Lower lobe of right lung (tissue), 2 donors: Measurements from ENCODE around the gene DTX1. TPM values are rescaled to one million over a fixed set of nuclear protein-coding genes. Genes with fewer than 3 reads are reported as not detected.

ENCODE experiments used
- ATAC-seq, 2 donors: fragments of 200-7000 bp; cut with Tn5 transposase; one replicate each; pipeline ENCODE4 v1.9.1; 2020 to 2022; ENCODE audit warnings: mild to moderate bottlenecking in 2 of 2, moderate library complexity in 2 of 2
- DNase-seq: peaks from one replicate; pipeline ENCODE4 v3.0.0-alpha.2; 2020
- H3K27ac ChIP-seq: fragments of 200-600 bp; one replicate; pipeline ENCODE4 v1.8.0; 2022
- H3K27me3 ChIP-seq: fragments of 200-600 bp; one replicate; pipeline ENCODE4 v1.8.0; 2022; ENCODE audit warnings: low read depth
- H3K36me3 ChIP-seq: fragments of 200-600 bp; one replicate; pipeline ENCODE4 v1.8.0; 2022; ENCODE audit warnings: mild to moderate bottlenecking
- H3K4me1 ChIP-seq: fragments of 200-600 bp; one replicate; pipeline ENCODE4 v1.8.0; 2022
- H3K4me3 ChIP-seq: fragments of 200-600 bp; one replicate; pipeline ENCODE4 v1.8.0; 2022; ENCODE audit warnings: mild to moderate bottlenecking
- H3K9me3 ChIP-seq: fragments of 200-600 bp; one replicate; pipeline ENCODE4 v1.8.0; 2022
- CTCF ChIP-seq: fragments of 200-600 bp; IDR thresholded peaks from one replicate; pipeline ENCODE4 v1.8.0; 2022; ENCODE audit warnings: antibody characterized with exemption, mild to moderate bottlenecking
- intact Hi-C: fragments of 100-400 bp; cut with DNase I; formaldehyde crosslinking; loops from one replicate; pipeline ENCODE4 v1.11.0; 2022
- total RNA-seq: library from RNA; stranded (reverse); fragmentation: NEBNext Ultra II Directional; extraction: Animal tissue kit (Norgen Biotek cat#: 25700); gene quantifications from one replicate; pipeline ENCODE4 v1.2.1, GENCODE V29; 2021
- donor health status: DM: no; HTN: yes; CAD: no; lungs with severe emphysema.

The DTX1 gene
- total RNA-seq, 1 donor from 2014 or later = 6.8 TPM

DNA sequence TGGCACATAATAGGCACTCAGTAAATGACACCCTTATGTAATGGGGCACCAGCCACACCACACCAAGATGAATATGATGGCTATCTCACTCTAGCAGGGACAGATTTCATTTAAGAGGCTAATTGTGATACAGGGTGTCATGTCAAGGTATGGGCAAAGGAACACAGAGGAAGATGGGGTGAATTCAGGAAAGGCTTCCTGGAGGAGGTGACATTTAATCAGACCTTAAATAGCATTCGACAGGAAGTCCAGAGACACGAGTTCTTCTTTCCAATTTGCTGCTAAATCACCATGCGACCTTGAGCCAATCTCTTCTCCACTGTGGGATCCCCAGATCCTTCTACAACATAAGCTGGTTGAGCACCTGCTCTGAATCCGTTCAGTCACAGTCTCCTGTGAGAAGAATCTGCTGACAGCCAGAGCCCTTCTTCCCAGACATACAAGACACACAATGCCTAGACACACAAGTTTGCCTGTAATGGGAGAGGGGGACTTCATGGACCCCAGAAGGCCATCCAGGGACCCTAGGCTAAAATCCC, 1.5 kb upstream of the DTX1 start:
- H3K9me3 ChIP-seq = no peaks in the 10 kb centered on the region
- TF ChIP-seq CTCF = no peak
- intact Hi-C loops = no loop called here
- no peak overlapping the region for H3K27ac ChIP-seq
- H3K27me3 ChIP-seq = peaks cover 56% of the 10 kb centered on the region
- H3K36me3 ChIP-seq = no peaks in the 10 kb centered on the region
- no peak for DNase-seq
- H3K4me1 ChIP-seq = peaks cover 10% of the 10 kb centered on the region
- H3K4me3 ChIP-seq = no peak overlapping the region
- no peak for ATAC-seq

GRCh38 chr12:113055594-113056380, 743 bp upstream of the DTX1 start:
- peaks cover 57% of the 10 kb centered on the region for H3K27me3 ChIP-seq
- no peak overlapping the region for H3K4me3 ChIP-seq
- H3K27ac ChIP-seq = no peak overlapping the region
- H3K9me3 ChIP-seq = no peaks in the 10 kb centered on the region
- intact Hi-C loops = no loop called here
- no peaks in the 10 kb centered on the region for H3K36me3 ChIP-seq
- DNase-seq = no peak
- peak in 1 of 2 donors; percentile 12 for ATAC-seq
- peaks cover 10% of the 10 kb centered on the region for H3K4me1 ChIP-seq
- no peak for TF ChIP-seq CTCF

DNA sequence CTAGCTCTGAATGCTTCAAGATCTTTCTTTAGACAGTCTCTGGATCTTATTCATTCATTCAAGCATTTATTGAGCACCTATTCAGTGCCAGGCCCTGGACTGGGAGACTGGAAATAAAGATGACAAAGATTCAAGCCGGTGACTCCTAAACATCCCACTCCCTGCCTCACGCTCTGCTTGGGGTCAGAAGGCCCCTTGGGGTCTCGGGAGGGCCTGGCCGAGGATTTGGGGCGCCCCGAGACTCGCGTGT, 224 bp upstream of the DTX1 start:
- H3K4me1 ChIP-seq = peaks cover 10% of the 10 kb centered on the region
- no peak for TF ChIP-seq CTCF
- H3K36me3 ChIP-seq = no peaks in the 10 kb centered on the region
- ATAC-seq = no peak
- intact Hi-C loops = no loop called here
- H3K4me3 ChIP-seq = peak overlapping the region; percentile 52
- no peaks in the 10 kb centered on the region for H3K9me3 ChIP-seq
- no peak overlapping the region for H3K27ac ChIP-seq
- DNase-seq = no peak
- H3K27me3 ChIP-seq = peaks cover 54% of the 10 kb centered on the region

- intact Hi-C loops = no loop called here
- ATAC-seq = no peak
- H3K27me3 ChIP-seq = peaks cover 55% of the 10 kb centered on the region
- no peak for TF ChIP-seq CTCF
- H3K4me3 ChIP-seq = peak overlapping the region; percentile 52
- H3K36me3 ChIP-seq = no peaks in the 10 kb centered on the region
- H3K9me3 ChIP-seq = no peaks in the 10 kb centered on the region
- DNase-seq = no peak
- H3K4me1 ChIP-seq = peaks cover 10% of the 10 kb centered on the region
- no peak overlapping the region for H3K27ac ChIP-seq
These were observed 1.3 kb downstream of the DTX1 start for GRCh38 chr12:113057565-113058485.

DNA sequence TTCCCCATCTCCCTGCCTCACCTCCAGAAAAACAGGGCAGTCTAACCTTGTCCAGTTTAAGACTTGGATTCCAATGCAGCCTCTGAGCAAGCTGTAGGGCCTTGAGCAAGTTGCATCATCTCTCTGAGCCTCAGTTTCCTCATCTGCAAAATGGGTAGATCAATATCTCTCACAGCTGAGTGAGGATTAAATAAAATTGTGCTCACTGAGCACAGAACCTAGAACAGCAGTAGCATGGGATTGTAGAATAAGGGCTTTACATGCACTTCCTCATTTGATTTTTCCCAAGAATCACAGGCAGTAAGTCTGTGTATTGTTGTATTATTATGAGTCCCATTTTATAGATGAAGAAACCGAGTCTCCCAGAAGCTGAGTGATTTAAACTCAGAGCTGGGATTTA, 2.0 kb downstream of the DTX1 start:
- H3K36me3 ChIP-seq = no peaks in the 10 kb centered on the region
- H3K27me3 ChIP-seq = peaks cover 55% of the 10 kb centered on the region
- H3K27ac ChIP-seq = no peak overlapping the region
- no peak for DNase-seq
- intact Hi-C loops = no loop called here
- peaks cover 10% of the 10 kb centered on the region for H3K4me1 ChIP-seq
- TF ChIP-seq CTCF = no peak
- H3K4me3 ChIP-seq = no peak overlapping the region
- no peaks in the 10 kb centered on the region for H3K9me3 ChIP-seq
- ATAC-seq = no peak
